Uterus (tissue), 2 donors: ENCODE measurements around the gene TEX29.

Experiments used
- POLR2A ChIP-seq, 2 donors: fragments of 450-650 bp; IDR thresholded peaks; one replicate each; pipeline ENCODE4 v1.6.1; 2016; ENCODE audit warnings: antibody characterized with exemption in 2 of 2, mild to moderate bottlenecking in 1 of 2, moderate library complexity in 1 of 2
- TF ChIP-seq, protein P1 (sequence below), 4 experiments: fragments of 200-600 bp in 2 of 4; fragments of 450-650 bp in 2 of 4; sonication (generic) in 2 of 4; IDR thresholded peaks; one replicate each; pipeline ENCODE4 v1.5.1; 2016 to 2019; ENCODE audit warnings: antibody characterized with exemption in 4 of 4, mild to moderate bottlenecking in 2 of 4, moderate library complexity in 1 of 4

DNA sequence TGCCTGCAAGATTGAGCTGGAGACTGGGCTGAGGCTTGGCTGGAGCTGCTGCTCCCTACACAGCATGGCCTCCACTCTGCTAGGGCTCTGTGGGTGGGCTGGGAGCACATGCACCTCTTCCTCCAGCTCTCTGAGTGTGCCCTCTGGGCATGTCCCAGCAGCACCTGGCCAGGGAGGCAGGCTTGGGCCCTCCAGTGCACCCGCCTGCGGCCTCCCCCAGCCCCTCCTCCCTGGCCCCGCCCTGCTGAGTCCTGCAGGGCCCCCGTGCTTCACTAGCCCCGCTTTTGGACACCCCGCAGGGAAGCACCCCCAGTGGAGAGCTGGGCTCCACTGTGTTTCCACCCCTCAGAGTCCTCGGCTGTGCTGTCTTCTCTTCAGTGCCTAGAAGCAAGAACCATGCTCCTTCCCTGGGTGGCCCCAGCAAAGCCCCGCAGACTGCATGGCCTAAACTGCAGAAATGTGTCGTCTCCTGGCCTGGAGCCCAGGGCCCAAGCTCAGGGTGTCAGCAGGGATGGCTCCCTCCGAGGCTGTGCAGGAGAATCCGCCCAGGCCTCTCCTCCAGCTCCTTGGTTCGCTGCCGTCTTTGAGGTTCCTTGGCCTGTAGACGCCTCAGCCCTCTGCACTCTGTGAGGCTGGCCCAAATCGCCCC lies 5.0 kb upstream of the TEX29 start:
- TF ChIP-seq, protein P1, sequence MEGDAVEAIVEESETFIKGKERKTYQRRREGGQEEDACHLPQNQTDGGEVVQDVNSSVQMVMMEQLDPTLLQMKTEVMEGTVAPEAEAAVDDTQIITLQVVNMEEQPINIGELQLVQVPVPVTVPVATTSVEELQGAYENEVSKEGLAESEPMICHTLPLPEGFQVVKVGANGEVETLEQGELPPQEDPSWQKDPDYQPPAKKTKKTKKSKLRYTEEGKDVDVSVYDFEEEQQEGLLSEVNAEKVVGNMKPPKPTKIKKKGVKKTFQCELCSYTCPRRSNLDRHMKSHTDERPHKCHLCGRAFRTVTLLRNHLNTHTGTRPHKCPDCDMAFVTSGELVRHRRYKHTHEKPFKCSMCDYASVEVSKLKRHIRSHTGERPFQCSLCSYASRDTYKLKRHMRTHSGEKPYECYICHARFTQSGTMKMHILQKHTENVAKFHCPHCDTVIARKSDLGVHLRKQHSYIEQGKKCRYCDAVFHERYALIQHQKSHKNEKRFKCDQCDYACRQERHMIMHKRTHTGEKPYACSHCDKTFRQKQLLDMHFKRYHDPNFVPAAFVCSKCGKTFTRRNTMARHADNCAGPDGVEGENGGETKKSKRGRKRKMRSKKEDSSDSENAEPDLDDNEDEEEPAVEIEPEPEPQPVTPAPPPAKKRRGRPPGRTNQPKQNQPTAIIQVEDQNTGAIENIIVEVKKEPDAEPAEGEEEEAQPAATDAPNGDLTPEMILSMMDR (IDR thresholded peaks at IDR 0.05) = no peak
- no peak for TF ChIP-seq POLR2A (IDR thresholded peaks at IDR 0.05)
